HG03045 (cell line): ENCODE data around the gene RAB11B.
"Not testable (repeated sequence)": the region's sequence is repeated elsewhere in the genome, so short reads cannot be mapped to it uniquely, and the experiment has no call there.

Experiments used
- ATAC-seq: cut with Tn5 transposase; IDR thresholded peaks from one replicate; pipeline ENCODE4 v1.9.1; 2021; ENCODE audit warnings: mild to moderate bottlenecking, moderate library complexity; ENCODE audit not compliant: unreplicated experiment

Gene RAB11B

DNA sequence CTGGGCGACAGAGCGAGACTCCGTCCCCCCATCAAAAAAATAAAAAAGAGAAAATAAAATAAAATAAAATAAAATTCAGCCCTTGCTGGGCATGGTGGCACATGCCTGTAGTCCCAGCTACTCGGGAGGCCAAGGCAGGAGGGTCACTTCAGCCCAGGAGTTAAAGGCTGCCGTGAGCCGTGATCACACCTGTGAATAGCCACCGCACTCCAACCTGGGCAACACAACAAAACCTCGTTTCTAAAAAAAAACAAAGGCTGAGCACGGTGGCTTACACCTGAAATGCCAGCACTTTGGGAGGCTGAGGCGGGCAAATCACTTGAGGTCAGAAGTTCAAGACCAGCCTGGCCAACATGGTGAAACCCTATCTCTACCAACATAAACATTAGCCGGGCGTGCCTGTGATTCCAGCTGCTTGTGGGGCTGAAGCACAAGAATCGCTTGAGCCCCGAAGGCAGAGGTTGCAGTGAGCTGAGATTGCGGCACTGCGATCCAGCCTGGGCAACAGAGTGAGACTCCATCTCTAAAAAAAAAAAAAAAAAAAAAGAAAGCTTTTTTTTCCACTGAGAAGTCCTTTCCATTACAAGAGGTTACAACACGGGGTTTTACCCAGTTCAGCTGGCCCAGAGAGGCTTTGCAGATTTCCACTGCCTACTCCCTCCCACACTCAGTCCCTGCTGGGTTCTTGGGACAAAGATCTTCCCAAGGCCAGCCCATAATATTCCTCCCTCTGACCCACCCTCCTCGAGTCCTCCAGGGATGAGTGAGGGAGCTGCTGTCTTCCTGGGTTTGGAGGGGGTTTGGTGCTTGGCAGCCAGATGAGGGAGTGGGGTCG lies 19.8 kb upstream of the RAB11B start:
- no peak for ATAC-seq

- ATAC-seq = no peak
Observed at GRCh38 chr19:8371011-8371804, 19.0 kb upstream of the RAB11B start.

DNA sequence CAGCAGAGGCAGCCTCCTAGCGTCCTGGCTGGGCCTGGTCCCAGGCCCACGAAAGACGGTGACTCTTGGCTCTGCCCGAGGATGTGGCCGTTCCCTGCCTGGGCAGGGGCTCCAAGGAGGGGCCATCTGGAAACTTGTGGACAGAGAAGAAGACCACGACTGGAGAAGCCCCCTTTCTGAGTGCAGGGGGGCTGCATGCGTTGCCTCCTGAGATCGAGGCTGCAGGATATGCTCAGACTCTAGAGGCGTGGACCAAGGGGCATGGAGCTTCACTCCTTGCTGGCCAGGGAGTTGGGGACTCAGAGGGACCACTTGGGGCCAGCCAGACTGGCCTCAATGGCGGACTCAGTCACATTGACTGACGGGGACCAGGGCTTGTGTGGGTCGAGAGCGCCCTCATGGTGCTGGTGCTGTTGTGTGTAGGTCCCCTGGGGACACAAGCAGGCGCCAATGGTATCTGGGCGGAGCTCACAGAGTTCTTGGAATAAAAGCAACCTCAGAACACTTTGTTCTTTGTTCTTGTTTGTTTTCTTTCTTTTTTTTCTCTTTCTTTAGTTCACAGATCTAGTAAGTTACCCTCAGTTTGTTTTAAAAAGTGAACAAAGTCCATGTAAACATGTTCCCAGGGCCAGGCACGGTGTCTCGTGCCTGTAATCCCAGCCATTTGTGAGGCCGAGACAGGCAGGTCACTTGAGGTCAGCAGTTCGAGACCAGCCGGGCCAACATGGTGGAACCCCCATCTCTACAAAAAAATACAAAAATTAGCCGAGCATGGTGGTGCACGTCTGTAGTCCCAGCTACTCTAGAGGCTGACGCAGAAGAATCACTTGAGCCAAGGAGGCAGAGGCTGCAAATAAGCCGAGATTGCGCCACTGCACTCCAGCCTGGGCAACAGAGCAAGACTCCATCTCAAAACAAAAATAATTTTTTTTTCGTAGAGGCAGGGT lies 16.0 kb upstream of the RAB11B start:
- no peak for ATAC-seq

DNA sequence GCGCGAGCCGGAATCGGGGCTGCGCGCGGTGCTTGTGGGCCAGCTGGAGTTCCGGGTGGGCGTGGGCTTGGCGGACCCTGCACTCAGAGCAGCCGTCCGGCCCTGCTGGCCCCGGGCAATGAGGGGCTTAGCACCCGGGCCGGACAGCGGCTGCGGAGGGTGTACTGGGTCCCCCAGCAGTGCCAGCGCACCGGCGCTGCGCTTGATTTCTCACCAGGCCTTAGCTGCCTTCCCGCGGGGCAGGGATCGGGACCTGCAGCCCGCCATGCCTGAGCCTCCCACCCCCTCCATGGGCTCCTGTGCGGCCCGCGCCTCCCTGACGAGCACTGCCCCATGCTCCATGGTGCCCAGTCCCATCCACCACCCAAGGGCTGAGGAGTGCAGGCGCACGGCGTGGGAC lies 14.4 kb upstream of the RAB11B start:
- ATAC-seq = not testable (repeated sequence)

DNA sequence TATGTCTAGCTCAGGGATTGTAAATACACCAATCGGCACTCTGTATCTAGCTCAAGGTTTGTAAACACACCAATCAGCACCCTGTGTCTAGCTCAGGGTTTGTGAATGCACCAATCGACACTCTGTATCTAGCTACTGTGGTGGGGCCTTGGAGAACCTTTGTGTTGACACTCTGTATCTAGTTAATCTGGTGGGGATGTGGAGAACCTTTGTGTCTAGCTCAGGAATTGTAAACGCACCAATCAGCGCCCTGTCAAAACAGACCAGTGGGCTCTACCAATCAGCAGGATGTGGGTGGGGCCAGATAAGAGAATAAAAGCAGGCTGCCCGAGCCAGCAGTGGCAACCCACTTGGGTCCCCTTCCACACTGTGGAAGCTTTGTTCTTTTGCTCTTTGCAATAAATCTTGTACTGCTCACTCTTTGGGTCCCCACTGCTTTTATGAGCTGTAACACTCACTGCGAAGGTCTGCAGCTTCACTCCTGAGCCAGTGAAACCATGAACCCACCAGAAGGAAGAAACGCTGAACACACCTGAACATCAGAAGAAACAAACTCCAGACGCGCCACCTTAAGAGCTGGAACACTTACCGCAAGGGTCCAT lies 13.7 kb upstream of the RAB11B start:
- ATAC-seq = not testable (repeated sequence)

DNA sequence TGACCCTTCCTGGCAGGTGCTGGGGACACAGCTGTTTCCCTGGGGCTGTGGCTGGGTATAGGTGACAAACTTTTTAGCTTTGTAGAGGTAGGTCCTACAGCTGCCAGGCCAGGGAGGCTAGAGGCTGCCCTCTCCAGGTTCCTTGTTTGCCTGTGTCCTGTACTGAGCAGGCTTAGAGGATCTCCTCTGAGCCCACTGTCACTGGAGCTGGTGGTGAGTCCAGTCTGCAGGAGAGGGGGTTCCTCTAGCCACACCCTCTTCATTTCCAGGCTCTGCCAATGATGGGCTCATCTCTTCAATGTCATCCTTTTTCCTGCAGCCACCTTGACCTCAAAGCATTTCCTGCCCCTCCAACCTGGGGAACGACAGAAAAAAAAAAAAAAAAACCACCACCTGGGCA lies 12.6 kb upstream of the RAB11B start:
- ATAC-seq = no peak

- not testable (repeated sequence) for ATAC-seq
Observed at GRCh38 chr19:8379156-8379891, 10.8 kb upstream of the RAB11B start.

DNA sequence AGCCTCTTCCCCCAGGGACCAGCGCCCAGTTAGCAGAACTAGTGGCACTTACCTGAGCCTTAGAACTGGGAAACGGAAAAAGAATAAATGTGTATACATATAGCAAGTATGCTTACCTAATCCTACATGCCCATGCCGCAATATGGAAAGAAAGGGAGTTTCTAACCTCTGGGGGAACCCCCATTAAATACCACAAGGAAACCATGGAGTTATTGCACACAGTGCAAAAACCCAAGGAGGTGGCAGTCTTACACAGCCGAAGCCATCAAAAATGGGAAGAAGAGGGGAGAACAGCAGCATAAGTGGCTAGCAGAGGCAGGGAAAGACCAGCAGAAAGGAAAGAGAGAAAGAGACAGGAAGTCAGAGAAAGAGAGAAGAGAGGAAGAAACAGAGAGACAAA lies 5.6 kb upstream of the RAB11B start:
- ATAC-seq = not testable (repeated sequence)

DNA sequence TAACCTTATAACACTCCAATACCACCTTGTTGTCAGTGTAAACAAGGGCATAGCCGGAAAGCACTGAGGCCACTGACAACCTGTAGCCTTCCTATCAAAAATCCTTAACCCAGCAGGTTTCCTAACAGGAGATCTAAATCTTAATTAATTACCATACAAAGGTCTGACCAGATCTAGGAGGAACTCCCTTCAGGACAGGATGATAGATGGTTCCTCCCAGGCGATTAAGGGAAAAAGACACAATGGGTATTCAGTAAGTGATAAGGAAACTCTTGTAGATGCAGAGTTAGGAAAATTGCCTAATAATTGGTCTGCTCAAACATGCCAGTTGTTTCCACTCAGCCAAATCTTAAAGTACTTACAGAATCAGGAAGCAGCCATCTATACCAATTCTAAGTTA lies 5.1 kb upstream of the RAB11B start:
- ATAC-seq = not testable (repeated sequence)

DNA sequence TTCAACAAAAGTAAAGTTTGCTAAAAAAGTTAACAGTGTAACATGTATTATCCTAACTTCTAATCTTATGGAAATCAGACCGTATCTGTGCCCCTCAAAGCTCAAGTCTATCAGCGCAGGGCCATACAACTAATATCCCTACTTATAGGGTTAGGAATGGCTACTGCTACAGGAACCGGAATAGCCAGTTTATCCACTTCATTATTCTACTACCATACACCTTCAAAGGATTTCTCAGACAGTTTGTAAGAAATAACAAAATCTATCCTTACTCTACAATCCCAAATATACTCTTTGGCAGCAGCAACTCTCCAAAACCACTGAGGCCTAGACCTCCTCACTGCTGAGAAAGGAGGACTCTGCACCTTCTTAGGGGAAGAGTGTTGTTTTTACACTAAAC lies 4.6 kb upstream of the RAB11B start:
- not testable (repeated sequence) for ATAC-seq

GRCh38 chr19:8386419-8386818 lies 3.7 kb upstream of the RAB11B start:
- ATAC-seq = not testable (repeated sequence)

GRCh38 chr19:8386990-8387389 lies 3.2 kb upstream of the RAB11B start:
- ATAC-seq = no peak

GRCh38 chr19:8387688-8388611 lies 2.2 kb upstream of the RAB11B start:
- no peak for ATAC-seq

- ATAC-seq = no peak
Observed at GRCh38 chr19:8388612-8388958, 1.6 kb upstream of the RAB11B start.

DNA sequence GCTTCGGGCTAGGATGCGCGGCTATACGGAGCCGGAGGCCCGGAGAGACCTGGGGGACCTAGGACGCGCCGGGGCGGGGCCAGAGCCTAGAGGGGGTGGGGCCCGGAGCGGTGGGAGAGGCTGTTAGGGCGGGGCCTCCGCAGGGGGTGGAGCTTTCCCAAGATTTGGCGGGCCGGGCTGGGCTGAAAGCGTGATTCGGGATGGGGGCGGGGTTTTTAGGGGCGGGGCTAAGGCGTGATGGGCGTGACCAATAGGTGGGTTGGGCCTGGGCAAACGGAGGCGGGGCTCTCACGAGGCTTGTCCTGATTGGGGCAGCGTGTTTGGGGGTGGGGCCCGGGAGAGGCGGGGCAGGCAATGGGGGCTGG lies 439 bp downstream of the RAB11B start:
- ATAC-seq = peak; percentile 34

GRCh38 chr19:8391198-8392016 lies 1.2 kb downstream of the RAB11B start:
- ATAC-seq = no peak

DNA sequence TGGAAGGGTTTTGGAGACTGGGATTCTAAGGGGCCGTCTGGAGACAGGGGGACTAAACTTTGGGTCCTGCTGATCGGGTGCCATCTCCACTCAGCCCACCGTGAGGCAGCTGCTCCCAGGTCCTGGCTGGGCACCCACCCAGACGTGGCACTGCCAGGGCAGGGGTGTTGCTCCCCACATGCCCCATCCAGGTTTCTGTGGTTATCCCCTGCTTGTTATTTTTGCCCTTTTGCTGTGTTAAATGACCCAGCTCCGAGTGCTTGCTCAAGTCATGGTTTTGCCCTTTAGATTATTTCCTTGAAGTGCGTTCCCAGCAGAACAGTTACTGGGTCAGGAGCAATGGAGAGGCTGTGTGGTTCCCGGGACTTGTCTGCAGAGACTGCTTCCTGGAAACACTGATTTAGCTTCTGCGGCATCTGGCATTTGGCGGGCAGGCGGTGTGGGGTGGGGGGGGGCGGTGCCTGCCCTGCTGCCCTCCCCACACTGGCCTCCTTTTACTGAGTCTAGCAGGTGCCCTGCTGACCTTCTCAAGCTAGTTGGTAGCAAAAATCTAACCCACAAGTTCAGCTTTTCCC lies 1.9 kb downstream of the RAB11B start:
- no peak for ATAC-seq
